Measurements from ENCODE around the gene SLC2A6.

Gene SLC2A6

GRCh38 chr9:133474853-133475252 is 4.0 kb downstream of the SLC2A6 start:
- H3K4me3 ChIP-seq (ENCODE audit: low read depth, low read length), result no peak overlapping the region
- DNase-seq (ENCODE audit: low read depth), result no peak
- no peak for TF ChIP-seq CTCF (IDR thresholded peaks at IDR 0.05; ENCODE audit: insufficient read depth, low read depth, low read length, missing control alignments)

GRCh38 chr9:133474215-133474614 is 4.7 kb downstream of the SLC2A6 start:
- H3K4me3 ChIP-seq (ENCODE audit: low read depth, low read length), result no peak overlapping the region
- no peak for DNase-seq (ENCODE audit: low read depth)
- TF ChIP-seq CTCF (IDR thresholded peaks at IDR 0.05; ENCODE audit: insufficient read depth, low read depth, low read length, missing control alignments), result no peak

- no peak for TF ChIP-seq CTCF (IDR thresholded peaks at IDR 0.05; ENCODE audit: insufficient read depth, low read depth, low read length, missing control alignments)
- DNase-seq (ENCODE audit: low read depth), result no peak
- no peak overlapping the region for H3K4me3 ChIP-seq (ENCODE audit: low read depth, low read length)
These were observed 5.2 kb downstream of the SLC2A6 start for GRCh38 chr9:133473743-133474142.

DNA sequence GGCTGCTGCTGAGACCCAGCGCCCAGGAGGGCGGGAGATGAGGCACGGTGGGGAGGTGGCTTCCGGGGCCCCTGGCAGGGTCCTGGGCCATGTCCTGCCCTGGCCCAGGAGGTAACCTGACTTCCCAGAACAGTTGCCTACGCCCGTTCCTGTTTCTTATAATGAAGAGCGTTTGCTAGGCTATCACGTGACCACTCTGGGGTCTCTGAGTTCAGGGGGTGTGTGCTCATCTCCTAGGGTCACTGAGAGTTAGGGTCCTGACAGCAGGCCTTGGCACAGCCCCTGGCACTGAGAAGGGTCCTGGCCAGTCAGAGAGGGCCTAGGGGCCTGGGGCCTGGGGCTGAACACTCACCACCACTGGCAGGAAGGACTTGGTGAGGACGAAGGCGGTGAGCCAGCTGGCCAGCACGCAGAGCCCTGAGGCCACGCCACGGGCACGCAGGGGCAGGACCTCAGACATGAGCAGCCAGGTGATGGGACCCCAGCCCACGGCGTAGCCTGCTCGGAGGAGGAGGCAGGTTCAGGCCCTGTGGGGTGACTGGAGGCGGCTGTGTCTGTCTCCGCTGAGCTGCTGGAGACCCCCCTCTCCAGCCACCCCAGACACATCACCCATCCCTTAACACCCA is 6.0 kb downstream of the SLC2A6 start:
- TF ChIP-seq CTCF (IDR thresholded peaks at IDR 0.05; ENCODE audit: insufficient read depth, low read depth, low read length, missing control alignments), result no peak
- no peak for DNase-seq (ENCODE audit: low read depth)
- H3K4me3 ChIP-seq (ENCODE audit: low read depth, low read length), result no peak overlapping the region

DNA sequence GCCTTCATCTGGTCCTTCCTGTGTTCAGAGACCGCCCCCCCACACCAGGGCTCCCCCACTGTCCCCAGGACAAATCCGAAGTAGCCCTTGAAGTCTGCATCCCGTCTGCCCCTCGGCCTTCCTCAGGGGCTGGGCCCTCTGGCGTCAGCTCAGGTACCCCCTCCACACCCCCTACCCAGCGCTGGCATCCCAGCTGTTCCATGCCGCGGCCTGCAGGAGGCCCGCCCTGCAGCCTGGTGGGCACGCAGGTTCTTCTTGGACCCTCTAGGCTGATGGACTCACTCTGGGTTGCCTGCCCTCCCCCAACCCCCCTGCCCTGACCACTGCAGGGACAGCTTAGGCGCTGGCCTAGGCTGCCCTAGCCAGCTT is 6.6 kb downstream of the SLC2A6 start:
- no peak for TF ChIP-seq CTCF (IDR thresholded peaks at IDR 0.05; ENCODE audit: insufficient read depth, low read depth, low read length, missing control alignments)
- no peak for DNase-seq (ENCODE audit: low read depth)

GRCh38 chr9:133471551-133472276 is 7.2 kb downstream of the SLC2A6 start:
- no peak overlapping the region for H3K4me3 ChIP-seq (ENCODE audit: low read depth, low read length)
- no peak for TF ChIP-seq CTCF (IDR thresholded peaks at IDR 0.05; ENCODE audit: insufficient read depth, low read depth, low read length, missing control alignments)
- no peak for DNase-seq (ENCODE audit: low read depth)

More for the DNA sequence above, 6.6 kb downstream of the SLC2A6 start:
- no peak overlapping the region for H3K4me3 ChIP-seq (ENCODE audit: low read depth, low read length)
